Activated CD4-positive, alpha-beta memory T cell treated with anti-CD3 and anti-CD28 coated beads for 36 hours (primary cell): ENCODE data around the gene GAPDH. TPM values are rescaled to one million over a fixed set of nuclear protein-coding genes. Genes with fewer than 3 reads are reported as not detected.
"Not testable (repeated sequence)": the region's sequence is repeated elsewhere in the genome, so short reads cannot be mapped to it uniquely, and the experiment has no call there.

Experiments
- CTCF ChIA-PET: fragments of 350-600 bp; sonication (Branson Sonifier 250); formaldehyde crosslinking; loops from one replicate; lab custom pipeline; 2021; ENCODE audit warnings: antibody characterized with exemption, inconsistent platforms; lab: Charles Lee
- POLR2A ChIA-PET: fragments of 350-600 bp; sonication (Branson Sonifier 250); formaldehyde crosslinking; loops from one replicate; lab custom pipeline; 2021; ENCODE audit warnings: antibody characterized with exemption; lab: Charles Lee
- DNase-seq: peaks from one replicate; pipeline ENCODE4 v3.0.0-alpha.2; 2020
- H3K27ac Mint-ChIP-seq: one replicate; pipeline ENCODE4 v1.8.0; 2021; ENCODE audit warnings: mixed read lengths
- H3K27me3 Mint-ChIP-seq: one replicate; pipeline ENCODE4 v1.8.0; 2021; ENCODE audit warnings: mixed read lengths
- H3K36me3 Mint-ChIP-seq: one replicate; pipeline ENCODE4 v1.8.0; 2021; ENCODE audit warnings: mixed read lengths
- H3K4me1 Mint-ChIP-seq: one replicate; pipeline ENCODE4 v1.8.0; 2021; ENCODE audit warnings: low read depth, mixed read lengths
- H3K4me3 Mint-ChIP-seq: one replicate; pipeline ENCODE4 v1.8.0; 2021; ENCODE audit warnings: mild to moderate bottlenecking, mixed read lengths
- H3K9me3 Mint-ChIP-seq: one replicate; pipeline ENCODE4 v1.8.0; 2021; ENCODE audit warnings: mixed read lengths
- intact Hi-C: fragments of 100-400 bp; cut with micrococcal nuclease; formaldehyde crosslinking; loops from one replicate; pipeline ENCODE4 v1.15.1; 2023
- total RNA-seq, 2 experiments: library from RNA; stranded (reverse); gene quantifications; one replicate each; pipeline ENCODE4 v1.2.3, GENCODE V29; 2021

Gene GAPDH
- total RNA-seq: 1,000 to 10,000 TPM; 5,823 to 5,836 TPM

- H3K4me3 Mint-ChIP-seq: peak within 1 kb of the TSS; percentile 96
- H3K4me1 Mint-ChIP-seq: peaks cover 44% of the 10 kb centered on the region
- H3K27ac Mint-ChIP-seq: peak within 1 kb of the TSS; percentile 100
- POLR2A ChIA-PET: interaction anchor here (0.5 to 5.8 kb wide), 24 partner anchors 19 to 607 kb away, joined by 3 to 54 read pairs (median 4); partner anchors contain the start of genes C12orf57, CD4, CDCA3 and COPS7A
- intact Hi-C loops: loop anchor here (1.0 to 2.0 kb wide), 8 partner anchors 23 to 319 kb away; partner anchors contain the start of genes CHD4, IFFO1, MRPL51 and USP5
- DNase-seq: peak; percentile 93
- no peaks in the 10 kb centered on the region for H3K9me3 Mint-ChIP-seq
- CTCF ChIA-PET: interaction anchor here (0.7 to 2.9 kb wide), 6 partner anchors 20 to 198 kb away, joined by 3 to 11 read pairs (median 3); partner anchors contain the start of gene VAMP1
- peaks cover 82% of the 10 kb centered on the region for H3K36me3 Mint-ChIP-seq
- no peaks in the 10 kb centered on the region for H3K27me3 Mint-ChIP-seq
Measured at GRCh38 chr12:6533923-6534694, at the start of gene GAPDH. Gene GAPDH, plus strand, starts transcription at chr12:6534517. Its CDS starts 316 bp downstream, at chr12:6534833.

DNA sequence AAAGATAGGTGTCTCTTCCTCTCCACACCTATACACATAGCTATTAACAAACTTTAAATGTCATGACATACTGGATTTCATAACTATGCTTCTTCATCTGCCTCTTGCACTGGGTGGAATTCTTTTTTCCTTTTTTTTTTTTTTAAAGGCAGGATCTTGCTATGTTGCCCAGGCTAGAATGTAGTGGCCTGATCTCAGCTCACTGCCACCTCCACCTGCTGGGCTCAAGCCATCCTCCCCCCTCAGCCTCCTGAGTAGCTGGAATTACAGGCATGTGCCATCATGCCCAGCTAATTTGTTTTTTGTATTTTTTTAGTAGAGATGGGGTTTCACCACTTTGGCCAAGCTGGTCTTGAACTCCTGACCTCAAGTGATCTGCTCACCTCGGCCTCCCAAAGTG lies 46.1 kb upstream of the GAPDH start:
- Mint-ChIP-seq H3K27me3 (no peaks in the 10 kb centered on the region), H3K4me1 (peaks cover 10% of the 10 kb centered on the region), H3K9me3 (no peaks in the 10 kb centered on the region), H3K36me3 (peaks cover 11% of the 10 kb centered on the region), H3K4me3 (no peak overlapping the region), H3K27ac (no peak overlapping the region)
- DNase-seq: no peak
- ChIA-PET POLR2A (no interaction called here), CTCF (interaction anchor here (0.6 to 1.0 kb wide), 2 partner anchors 44 to 66 kb away, joined by 3 to 6 read pairs; no protein-coding TSS in a partner anchor)
- intact Hi-C loops: no loop called here

DNA sequence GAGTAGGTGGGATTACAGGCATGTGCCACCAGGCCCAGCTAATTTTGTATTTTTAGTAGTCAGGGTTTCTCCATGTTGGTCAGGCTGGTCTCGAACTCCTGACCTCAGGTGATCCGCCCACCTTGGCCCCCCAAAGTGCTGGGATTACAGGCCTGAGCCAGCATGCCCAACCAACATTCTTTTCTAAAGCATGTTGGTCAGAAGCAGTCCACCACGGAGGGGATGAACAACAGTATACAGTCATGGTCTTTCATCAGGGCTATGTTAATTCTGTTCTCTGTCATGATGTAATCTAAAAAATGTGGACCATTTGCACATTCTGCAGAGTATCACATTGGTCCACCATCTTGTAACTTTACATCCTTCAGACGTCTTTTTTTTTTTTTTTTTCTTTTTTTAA lies 44.9 kb upstream of the GAPDH start:
- DNase-seq: no peak
- Mint-ChIP-seq H3K4me3 (no peak overlapping the region), H3K27me3 (no peaks in the 10 kb centered on the region), H3K36me3 (peaks cover 14% of the 10 kb centered on the region), H3K27ac (no peak overlapping the region), H3K4me1 (peaks cover 12% of the 10 kb centered on the region), H3K9me3 (no peaks in the 10 kb centered on the region)
- intact Hi-C loops: no loop called here
- ChIA-PET CTCF (no interaction called here), POLR2A (no interaction called here)

DNA sequence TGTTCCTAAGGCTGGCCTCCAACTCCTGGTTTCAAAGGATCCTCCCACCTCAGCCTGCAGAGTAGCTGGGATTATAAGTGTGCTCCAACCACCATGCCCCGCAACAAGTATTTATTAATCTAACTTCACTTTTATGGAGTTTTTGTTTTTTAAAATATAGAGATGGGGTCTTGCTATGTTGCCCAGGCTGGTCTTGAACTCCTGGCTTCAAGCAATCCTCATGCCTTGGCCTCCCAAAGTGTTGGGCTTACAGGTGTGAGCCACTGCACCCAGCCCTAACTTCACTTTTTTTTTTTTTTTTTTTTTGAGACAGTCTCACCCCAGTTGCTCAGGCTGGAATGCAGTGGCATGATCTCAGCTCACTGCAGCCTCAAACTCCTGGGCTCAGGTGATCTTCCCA lies 43.6 kb upstream of the GAPDH start:
- POLR2A ChIA-PET: interaction anchor here (4.2 kb wide), 1 partner anchor 20 kb away, joined by 47 read pairs; the partner anchor contains the start of gene VAMP1
- H3K27ac Mint-ChIP-seq: not testable (repeated sequence)

DNA sequence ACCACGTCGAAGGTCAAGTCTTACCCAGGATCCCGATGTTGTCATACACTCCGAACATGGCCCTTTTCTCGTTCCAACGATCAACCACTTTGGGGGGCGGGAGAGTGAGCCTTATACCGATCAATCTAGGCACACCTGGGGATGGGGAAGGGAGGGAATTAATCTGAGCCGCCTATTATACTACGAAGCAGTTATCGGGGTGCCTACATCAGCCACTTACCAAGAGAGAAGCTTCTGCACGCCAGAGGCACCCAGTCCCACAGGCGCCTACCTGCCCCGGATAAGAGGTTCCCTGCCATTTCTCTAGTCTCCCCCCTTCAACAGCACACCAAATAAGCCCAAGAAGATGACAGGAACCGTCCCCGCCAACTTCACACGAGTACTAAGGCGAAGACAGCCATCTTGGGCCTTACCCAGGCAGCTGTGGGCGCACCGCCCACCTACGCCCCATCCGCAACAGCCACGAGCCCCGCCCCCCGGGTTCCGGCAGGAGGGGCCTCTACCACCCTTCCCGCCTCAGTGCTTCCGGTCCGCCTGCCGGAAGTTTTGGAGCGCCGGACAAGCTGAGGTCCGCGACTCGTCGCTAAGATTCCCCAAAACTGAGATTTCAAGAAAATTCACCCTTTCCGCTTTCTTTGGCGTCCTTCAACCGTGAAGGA lies 41.4 kb upstream of the GAPDH start, which contains the start of gene MRPL51:
Gene MRPL51 (minus strand): TSS at position 425 of the 659 bp plus-strand sequence. CDS start 126 bp downstream, at position 299.
- peak; percentile 97 for DNase-seq
- POLR2A ChIA-PET: interaction anchor here (0.8 to 4.2 kb wide), 14 partner anchors 9 to 260 kb away, joined by 3 to 47 read pairs (median 4); partner anchors contain the start of genes GAPDH, MLF2, TAPBPL and VAMP1
- Mint-ChIP-seq H3K27ac (peak within 1 kb of the TSS; percentile 100), H3K27me3 (no peaks in the 10 kb centered on the region), H3K36me3 (peaks cover 39% of the 10 kb centered on the region), H3K4me3 (peak within 1 kb of the TSS; percentile 94), H3K4me1 (peaks cover 38% of the 10 kb centered on the region), H3K9me3 (no peaks in the 10 kb centered on the region)
- intact Hi-C loops: loop anchor here (1.0 kb wide), 5 partner anchors 23 to 358 kb away; partner anchors contain the start of genes CDCA3, GAPDH, ING4 and VAMP1
- CTCF ChIA-PET: interaction anchor here (0.6 to 2.9 kb wide), 8 partner anchors 22 to 359 kb away, joined by 3 to 11 read pairs (median 6); partner anchors contain the start of genes USP5 and VAMP1

More for the DNA sequence above, 43.6 kb upstream of the GAPDH start:
- intact Hi-C loops, H3K9me3 Mint-ChIP-seq, H3K27me3 Mint-ChIP-seq, H3K4me3 Mint-ChIP-seq, DNase-seq, CTCF ChIA-PET: not testable (repeated sequence)
- Mint-ChIP-seq H3K36me3 (peaks cover 24% of the 10 kb centered on the region), H3K4me1 (peaks cover 25% of the 10 kb centered on the region)

GRCh38 chr12:6493497-6494257 lies 40.6 kb upstream of the GAPDH start, which contains the start of gene NCAPD2:
Gene NCAPD2, plus strand, starts transcription at chr12:6494102. Its CDS starts 997 bp downstream, at chr12:6495099.
- peaks cover 38% of the 10 kb centered on the region for H3K4me1 Mint-ChIP-seq
- H3K27ac Mint-ChIP-seq: peak within 1 kb of the TSS; percentile 100
- no peaks in the 10 kb centered on the region for H3K9me3 Mint-ChIP-seq
- peak; percentile 98 for DNase-seq
- intact Hi-C loops: loop anchor here (1.0 kb wide), 6 partner anchors 23 to 358 kb away; partner anchors contain the start of genes CDCA3, GAPDH, ING4 and VAMP1
- ChIA-PET CTCF (interaction anchor here (0.6 to 2.9 kb wide), 12 partner anchors 23 to 358 kb away, joined by 3 to 11 read pairs (median 6); partner anchors contain the start of genes USP5 and VAMP1), POLR2A (interaction anchor here (0.8 to 4.2 kb wide), 15 partner anchors 8 to 259 kb away, joined by 3 to 47 read pairs (median 5); partner anchors contain the start of genes GAPDH, MLF2, TAPBPL and VAMP1)
- H3K27me3 Mint-ChIP-seq: no peaks in the 10 kb centered on the region
- H3K4me3 Mint-ChIP-seq: peak within 1 kb of the TSS; percentile 94
- peaks cover 40% of the 10 kb centered on the region for H3K36me3 Mint-ChIP-seq

DNA sequence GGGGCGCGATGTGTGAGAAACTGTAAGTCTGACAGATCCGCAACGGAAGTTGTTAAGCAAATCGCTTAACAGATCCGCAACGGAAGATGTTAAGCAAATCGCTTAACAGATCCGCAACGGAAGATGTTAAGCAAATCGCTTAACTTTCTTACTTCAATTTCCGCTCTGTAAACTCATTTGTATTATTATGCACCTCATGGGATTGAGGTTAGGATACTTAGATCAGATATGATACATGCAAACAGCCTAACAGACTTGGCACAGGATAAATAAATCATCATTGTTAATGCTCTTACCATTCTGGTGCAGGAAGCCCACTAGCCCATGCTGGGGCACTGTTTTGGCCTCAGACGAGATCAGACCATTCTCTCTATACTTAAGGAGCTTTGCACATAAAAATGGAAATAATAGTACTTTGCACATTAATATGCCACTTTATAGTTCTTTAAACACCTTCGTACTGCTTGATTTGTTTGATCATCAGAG lies 40.0 kb upstream of the GAPDH start:
- intact Hi-C loops: loop anchor here (1.0 kb wide), 1 partner anchor 71 kb away; no protein-coding TSS in a partner anchor
- no peak for DNase-seq
- H3K27ac Mint-ChIP-seq: peak overlapping the region; percentile 100
- H3K4me3 Mint-ChIP-seq: peak overlapping the region; percentile 94
- ChIA-PET POLR2A (interaction anchor here (0.6 to 2.7 kb wide), 5 partner anchors 19 to 45 kb away, joined by 4 to 15 read pairs (median 6); partner anchors contain the start of genes GAPDH and VAMP1), CTCF (interaction anchor here (1.0 to 1.9 kb wide), 7 partner anchors 29 to 70 kb away, joined by 3 to 9 read pairs (median 4); no protein-coding TSS in a partner anchor)
- no peaks in the 10 kb centered on the region for H3K9me3 Mint-ChIP-seq
- H3K4me1 Mint-ChIP-seq: peaks cover 38% of the 10 kb centered on the region
- H3K27me3 Mint-ChIP-seq: no peaks in the 10 kb centered on the region
- H3K36me3 Mint-ChIP-seq: peaks cover 42% of the 10 kb centered on the region

GRCh38 chr12:6494968-6495367 lies 39.3 kb upstream of the GAPDH start:
- ChIA-PET CTCF (interaction anchor here (0.6 to 1.9 kb wide), 8 partner anchors 29 to 155 kb away, joined by 3 to 9 read pairs (median 4); no protein-coding TSS in a partner anchor), POLR2A (interaction anchor here (0.6 to 2.7 kb wide), 5 partner anchors 19 to 45 kb away, joined by 4 to 15 read pairs (median 6); partner anchors contain the start of genes GAPDH and VAMP1)
- H3K4me3 Mint-ChIP-seq: peak overlapping the region; percentile 94
- H3K27me3 Mint-ChIP-seq: no peaks in the 10 kb centered on the region
- peaks cover 42% of the 10 kb centered on the region for H3K36me3 Mint-ChIP-seq
- peak overlapping the region; percentile 100 for H3K27ac Mint-ChIP-seq
- intact Hi-C loops: loop anchor here (1.0 kb wide), 1 partner anchor 72 kb away; no protein-coding TSS in a partner anchor
- H3K9me3 Mint-ChIP-seq: no peaks in the 10 kb centered on the region
- H3K4me1 Mint-ChIP-seq: peaks cover 38% of the 10 kb centered on the region
- no peak for DNase-seq

DNA sequence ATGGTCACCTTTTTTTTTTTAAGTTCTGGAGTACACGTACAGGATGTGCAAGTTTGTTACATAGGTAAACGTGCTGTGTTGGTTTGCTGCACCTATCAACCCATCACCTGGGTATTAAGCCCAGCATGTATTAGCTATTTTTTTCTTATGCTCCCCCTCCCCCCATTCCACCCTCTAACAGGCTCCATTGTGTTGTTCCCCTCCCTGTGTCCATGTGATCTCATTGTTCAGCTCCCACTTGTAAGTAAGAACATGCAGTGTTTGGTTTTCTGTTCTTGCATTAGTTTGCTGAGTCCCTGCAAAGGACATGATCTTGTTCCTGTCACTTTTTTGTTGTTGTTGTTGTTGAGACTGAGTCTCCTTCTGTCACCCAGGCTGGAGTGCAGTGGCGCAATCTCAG lies 37.0 kb upstream of the GAPDH start:
- H3K4me1 Mint-ChIP-seq: peaks cover 31% of the 10 kb centered on the region
- H3K4me3 Mint-ChIP-seq, H3K27me3 Mint-ChIP-seq, POLR2A ChIA-PET, H3K9me3 Mint-ChIP-seq, DNase-seq, intact Hi-C loops: not testable (repeated sequence)
- H3K27ac Mint-ChIP-seq: peak overlapping the region; percentile 72
- H3K36me3 Mint-ChIP-seq: peaks cover 32% of the 10 kb centered on the region
- CTCF ChIA-PET: interaction anchor here (0.9 to 1.4 kb wide), 3 partner anchors 31 to 56 kb away, joined by 3 to 4 read pairs (median 3); no protein-coding TSS in a partner anchor

- POLR2A ChIA-PET: interaction anchor here (0.8 to 1.3 kb wide), 4 partner anchors 30 to 39 kb away, joined by 3 to 5 read pairs (median 4); partner anchors contain the start of gene VAMP1
- Mint-ChIP-seq H3K4me3 (no peak overlapping the region), H3K4me1 (peaks cover 17% of the 10 kb centered on the region), H3K27ac (no peak overlapping the region), H3K27me3 (no peaks in the 10 kb centered on the region), H3K9me3 (no peaks in the 10 kb centered on the region), H3K36me3 (peaks cover 22% of the 10 kb centered on the region)
- CTCF ChIA-PET: interaction anchor here (0.8 to 1.3 kb wide), 3 partner anchors 30 to 78 kb away, joined by 3 to 5 read pairs (median 3); partner anchors contain the start of gene VAMP1
- intact Hi-C loops: no loop called here
- DNase-seq: no peak
Measured at GRCh38 chr12:6500466-6500865, 33.9 kb upstream of the GAPDH start.
